HG03060 (cell line): ENCODE measurements around the gene RHOD.

ENCODE experiments used
- ATAC-seq: cut with Tn5 transposase; IDR thresholded peaks from one replicate; pipeline ENCODE4 v1.9.1; 2021; ENCODE audit warnings: low read depth, moderate number of reproducible peaks; ENCODE audit not compliant: unreplicated experiment

RHOD gene, protein sequence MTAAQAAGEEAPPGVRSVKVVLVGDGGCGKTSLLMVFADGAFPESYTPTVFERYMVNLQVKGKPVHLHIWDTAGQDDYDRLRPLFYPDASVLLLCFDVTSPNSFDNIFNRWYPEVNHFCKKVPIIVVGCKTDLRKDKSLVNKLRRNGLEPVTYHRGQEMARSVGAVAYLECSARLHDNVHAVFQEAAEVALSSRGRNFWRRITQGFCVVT

DNA sequence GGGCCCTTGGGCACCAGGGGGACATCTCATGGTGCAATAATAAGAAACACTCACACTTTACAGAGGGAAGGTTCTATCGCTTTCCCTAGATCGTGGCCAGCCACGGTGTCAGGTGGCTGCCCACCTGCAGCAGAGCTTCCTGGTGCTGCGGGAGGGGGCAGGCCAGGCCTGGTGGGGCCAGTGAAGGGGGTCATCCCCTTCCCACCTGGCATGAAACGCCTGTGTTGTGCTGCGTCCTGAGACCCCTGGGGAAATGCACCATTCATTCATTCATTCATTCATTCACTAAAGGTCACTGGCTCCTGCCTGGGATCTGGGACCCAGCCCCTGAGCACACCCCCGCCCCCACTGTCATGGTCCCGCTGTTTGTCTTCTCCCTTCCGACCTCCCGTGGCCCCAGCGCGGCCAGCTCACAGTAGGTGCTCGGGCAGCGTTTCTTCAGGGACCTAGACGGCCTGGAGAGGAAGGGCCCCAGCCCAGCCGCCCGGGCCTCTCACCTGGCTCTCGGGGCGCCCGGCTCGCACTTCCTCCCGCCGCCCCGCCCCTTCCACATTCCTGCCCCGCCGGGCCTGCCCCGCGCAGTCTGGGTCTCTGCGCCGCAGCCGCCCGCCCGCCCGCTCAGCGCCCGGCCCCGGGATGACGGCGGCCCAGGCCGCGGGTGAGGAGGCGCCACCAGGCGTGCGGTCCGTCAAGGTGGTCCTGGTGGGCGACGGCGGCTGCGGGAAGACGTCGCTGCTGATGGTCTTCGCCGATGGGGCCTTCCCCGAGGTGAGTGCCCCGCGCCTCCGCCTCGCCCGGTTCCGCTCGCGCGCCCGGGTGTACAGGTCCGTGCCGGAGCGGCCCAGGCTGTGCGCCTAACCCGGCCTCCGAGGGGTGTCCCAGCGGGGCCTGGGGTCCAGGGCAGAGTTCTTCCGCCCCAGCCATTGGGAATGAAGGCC lies at the start of gene RHOD:
RHOD (plus strand) TSS at position 581 of the 938 bp plus-strand sequence; CDS start at position 637, 56 bp downstream.
- no peak for ATAC-seq

DNA sequence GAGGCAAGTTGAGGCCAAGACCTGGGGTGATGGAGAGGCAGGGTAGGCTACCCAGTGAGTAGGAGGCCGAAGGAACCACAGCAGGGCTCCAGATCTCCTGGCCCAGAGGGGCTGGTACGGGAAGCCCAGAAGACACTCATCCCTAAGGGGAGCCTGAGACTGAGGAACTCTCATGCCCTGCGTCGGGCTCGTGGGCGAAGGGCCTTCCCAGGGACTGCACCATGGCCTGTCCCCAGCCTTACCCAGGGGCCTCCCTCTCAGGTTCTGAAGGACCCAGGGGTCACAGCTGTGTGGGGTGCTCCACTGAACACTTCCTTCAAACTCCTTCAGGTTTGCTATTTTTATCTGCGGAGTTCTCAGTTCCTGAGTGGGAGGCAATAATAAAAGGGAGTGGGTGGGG lies 49.5 kb upstream of the RHOD start:
- ATAC-seq: no peak

DNA sequence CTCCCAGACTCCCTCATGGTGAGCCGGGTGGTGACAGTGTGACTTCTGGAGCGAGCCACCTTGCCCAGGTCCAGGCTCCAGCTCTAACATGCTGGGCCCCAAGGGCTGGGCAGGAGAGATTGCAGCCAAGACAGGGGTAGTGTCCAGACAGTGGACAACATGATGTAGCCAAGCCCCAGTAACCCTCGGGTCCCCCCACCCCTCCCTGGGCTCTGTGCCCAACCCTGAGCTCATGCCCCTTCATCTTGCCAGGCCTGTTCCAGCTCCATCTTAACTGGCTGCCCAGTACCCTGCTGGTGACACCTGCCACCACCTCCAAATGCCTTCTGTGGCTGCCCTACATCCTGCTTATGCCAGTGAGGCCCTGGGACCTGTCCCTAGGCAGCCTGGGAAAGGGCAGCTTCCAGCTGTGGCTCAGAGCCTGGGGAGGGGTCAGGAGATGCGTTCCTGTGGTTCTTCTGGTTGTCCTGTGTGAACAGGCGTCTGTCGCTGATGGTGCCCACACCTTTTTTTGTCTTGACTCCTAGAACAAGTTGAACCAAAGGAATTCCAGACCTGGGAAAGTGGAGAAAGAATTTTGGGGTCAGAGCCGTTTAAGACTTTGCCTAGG lies 46.2 kb upstream of the RHOD start:
- ATAC-seq: no peak

DNA sequence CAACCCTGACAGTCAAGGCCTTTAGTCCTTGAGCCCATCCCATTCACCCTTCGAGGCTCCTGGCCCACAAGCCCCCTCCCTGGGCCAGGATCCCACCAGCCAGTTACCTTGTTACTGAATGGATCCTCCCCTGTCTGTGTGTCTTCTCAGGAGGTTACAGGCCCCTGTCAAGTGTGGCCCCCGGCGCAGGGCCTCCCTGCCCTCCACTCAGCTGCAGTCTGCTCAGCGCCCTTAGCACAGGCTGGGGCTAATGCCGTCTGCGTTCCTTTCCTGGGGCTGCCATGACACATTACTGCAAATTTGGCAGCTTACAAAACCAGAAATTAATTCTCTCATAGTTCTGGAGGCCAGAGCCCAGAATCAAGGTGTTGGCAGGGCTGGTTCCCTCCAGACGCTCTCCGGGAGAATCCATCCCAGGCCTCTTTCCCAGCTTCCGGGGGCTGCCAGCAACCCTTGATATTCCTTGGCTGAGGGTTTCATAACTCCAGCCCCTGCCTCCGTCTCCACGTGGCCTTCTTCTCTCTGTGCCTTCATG lies 43.1 kb upstream of the RHOD start:
- no peak for ATAC-seq

DNA sequence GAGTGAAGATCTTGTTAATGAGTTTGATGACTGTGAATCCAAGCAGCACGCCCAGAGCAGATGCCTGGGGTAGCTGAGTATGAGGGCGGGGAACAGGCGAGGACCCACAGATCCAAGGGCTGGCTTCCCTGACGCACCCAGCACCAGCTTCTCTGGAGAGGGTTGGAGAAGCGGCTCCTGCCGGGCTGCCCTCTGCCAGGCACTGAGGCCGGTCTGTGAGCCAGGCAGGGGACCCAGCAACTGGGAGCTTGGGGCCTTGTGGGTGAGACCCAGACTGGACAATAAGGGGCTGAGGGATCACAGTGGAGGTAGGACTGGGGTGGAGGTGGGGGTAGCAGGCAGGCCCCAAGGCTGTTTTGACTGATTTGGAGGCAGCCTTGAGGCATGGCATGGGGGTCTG lies 42.3 kb upstream of the RHOD start:
- ATAC-seq: no peak

DNA sequence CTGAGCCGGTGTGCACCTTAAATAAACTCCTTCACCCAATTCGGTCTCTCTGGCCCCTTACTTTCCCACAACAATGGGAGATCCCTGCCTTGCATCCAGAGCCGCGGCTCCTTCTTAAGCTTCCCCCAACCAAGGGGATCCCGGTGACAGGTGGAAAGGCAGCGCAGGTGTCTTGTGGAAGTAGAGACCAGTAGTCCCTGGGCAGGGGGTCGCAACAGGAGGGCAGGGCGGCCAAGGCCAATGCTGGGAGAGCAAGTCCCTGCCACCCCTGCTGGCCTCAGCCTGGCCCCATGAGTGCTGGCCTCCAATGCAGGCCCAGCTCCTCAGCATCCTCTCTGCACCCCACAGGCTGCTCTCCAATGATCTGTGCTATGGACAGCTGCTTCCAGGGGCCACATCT lies 41.6 kb upstream of the RHOD start:
- no peak for ATAC-seq

DNA sequence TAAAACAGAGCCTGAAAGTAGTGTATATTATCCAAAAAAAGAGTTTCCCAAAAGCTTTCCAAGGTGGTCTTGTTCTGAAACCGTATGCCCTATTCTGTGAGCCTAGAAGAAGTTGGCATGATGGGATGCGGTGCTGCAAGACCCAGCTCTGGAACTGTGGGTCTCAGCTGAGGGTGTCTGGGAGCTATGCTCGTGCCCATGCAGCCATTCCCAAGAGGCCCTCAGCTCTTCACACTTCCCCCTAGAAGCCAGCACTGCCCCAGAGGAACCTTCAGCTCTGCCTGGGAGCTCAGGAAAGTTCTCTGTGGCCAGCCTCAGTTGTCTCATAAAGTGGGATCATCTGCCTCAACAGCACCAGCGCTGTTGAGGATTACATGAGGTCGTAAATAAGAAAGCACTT lies 40.1 kb upstream of the RHOD start:
- no peak for ATAC-seq

DNA sequence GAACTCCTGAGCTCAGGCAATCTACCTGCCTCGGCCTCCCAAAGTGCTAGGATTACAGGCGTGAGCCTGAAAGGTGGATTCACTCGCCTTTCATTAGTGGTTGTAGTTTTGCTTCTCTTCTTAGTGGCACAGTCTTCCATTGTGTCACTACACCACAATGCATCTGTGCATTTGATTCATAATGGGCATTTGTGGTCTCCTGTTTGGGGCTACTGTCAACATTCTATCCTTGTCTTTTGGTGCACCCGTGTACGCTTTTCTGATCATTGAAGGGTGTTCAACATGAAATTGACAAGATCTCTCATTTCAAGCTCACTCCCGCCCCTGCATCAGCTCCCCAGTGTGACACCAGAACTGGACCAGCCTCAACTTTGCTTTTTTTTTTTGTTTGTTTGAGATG lies 35.7 kb upstream of the RHOD start:
- ATAC-seq: no peak

DNA sequence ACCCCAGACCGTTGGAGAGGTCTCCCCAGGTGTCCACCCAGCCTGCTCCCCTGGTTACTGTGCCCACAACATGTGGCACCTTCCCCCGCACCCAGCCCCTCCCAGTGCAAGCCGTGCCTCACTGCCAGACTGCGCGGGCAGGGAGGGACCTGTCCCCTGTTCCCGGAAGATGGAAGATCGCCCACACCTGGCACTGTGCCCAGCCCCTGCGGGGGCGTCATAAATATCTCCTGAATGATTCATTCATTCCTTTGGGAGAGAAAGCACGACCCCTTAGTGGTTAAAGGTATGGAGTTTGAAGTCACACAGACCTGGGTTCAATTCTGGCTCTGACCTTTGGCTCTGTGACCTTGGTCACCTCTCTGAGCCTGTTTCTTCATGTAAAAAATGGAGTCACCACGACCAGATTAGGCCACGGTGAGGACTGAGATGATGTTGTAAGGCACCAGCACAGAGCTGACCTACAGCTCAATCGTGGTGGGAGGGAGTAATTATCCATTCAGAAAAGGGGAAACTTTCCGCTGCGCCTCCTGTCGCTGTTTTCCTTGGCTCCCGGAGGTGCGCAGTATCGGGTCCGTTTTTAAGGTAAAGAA lies 34.2 kb upstream of the RHOD start:
- ATAC-seq: no peak

DNA sequence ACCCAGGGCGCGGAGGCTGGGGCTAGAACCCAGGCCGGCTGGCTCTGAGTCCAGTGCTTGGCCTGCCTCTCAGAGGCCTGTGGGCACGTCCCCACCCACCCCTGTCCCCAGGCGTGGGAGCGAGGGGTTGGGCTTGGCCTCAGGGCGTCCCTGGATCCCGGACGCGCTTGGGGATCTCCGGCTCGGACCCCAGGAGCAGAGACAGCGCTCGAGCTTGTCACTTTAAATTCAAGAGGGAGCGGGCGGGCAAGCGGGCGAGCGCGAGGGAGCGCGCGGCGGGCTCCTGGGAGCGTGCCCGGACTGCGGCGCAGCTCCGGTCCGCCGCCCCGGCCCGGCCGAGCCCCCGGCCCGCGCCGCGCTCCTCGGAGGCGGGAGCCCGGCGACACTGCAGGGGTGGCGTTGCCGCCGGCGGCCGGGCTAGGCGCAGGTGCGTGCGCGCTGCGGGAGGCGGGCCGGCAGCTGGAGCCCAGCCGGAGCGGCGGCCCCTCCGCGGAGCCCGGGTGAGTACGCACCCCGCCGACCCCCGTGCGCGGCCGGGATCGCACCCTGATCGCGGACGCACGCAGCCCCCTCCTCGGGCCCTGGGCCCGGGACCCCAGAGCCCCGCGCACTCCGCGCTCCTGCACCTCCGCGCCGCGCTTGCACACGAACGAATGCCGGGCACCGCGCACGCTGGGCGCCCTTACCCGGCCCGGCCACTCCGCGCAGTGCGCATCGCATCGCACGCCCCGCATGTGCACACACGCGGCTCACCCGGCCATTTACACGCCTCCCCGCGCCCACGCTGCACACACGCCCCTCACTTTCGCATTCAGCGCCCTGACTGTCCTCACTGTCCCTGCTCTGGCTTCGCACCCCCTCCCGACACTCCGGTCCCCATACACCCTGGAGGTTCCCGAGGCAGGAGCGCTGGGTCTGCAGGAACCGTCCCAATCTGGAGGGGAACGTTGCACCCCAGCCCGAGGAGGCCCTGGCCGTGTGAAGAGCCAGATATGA lies 33.4 kb upstream of the RHOD start, which contains the start of gene SYT12:
SYT12 (plus strand) TSS at position 174 of the 996 bp plus-strand sequence. CDS start 7,011 bp downstream, outside the sequence.
- ATAC-seq: no peak

DNA sequence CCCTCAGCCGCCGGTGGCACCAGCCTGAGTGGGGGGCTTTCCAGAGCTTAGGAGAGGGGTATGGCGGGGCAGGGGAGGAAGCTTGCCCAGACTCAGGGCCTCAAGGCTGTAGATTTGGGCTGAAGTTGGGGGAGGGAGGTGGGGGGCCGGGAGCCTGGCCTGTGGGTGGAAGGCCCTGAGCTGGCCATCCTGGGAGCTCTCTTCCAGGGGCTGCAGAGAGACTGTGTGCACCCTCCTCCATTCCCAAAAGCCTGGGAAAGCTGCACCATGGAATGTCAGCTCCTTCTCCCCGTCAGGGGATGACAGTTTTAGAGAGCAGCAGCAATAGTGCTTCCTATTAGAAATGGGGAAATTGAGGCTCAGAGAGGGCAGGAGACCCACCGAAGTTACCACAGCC lies 32.7 kb upstream of the RHOD start:
- no peak for ATAC-seq

DNA sequence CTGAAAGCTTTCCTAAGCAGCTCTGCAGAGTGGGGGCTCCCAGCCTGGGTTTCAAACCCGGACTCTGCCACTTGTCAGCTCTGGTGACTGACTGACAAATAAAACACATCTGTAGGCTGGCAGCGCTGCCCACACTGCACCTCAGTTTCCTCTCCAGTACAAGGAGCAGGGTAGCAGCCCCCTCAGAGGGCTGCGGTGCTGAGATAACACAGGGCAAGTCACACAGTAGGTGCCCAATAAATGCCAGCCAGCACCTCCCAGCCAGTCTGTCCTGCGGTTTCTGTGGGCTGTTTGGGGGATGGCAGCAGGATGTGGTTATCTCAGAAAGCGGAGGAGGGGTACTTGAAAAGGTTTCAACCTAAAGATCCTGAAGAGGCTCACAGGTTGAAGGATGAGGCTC lies 32.2 kb upstream of the RHOD start:
- ATAC-seq: no peak

DNA sequence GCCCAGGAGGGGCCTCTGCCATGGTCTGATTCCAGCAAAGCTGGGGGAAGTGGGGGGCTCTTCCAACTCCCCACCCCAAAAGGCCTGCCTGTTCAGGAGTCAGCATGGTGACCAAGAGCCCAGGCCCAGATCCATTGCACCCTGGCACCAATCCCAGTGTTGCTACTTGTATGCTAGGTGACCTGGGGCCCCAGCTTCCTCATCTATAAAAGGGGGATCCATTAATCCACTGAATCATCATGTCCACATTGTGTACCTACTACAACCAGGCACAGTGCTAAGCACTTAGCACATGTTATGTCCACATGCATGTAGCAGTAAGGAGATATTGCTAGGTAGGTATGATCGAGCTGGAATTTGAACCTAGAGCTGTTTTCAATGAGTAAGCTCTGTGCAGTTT lies 31.7 kb upstream of the RHOD start:
- no peak for ATAC-seq

DNA sequence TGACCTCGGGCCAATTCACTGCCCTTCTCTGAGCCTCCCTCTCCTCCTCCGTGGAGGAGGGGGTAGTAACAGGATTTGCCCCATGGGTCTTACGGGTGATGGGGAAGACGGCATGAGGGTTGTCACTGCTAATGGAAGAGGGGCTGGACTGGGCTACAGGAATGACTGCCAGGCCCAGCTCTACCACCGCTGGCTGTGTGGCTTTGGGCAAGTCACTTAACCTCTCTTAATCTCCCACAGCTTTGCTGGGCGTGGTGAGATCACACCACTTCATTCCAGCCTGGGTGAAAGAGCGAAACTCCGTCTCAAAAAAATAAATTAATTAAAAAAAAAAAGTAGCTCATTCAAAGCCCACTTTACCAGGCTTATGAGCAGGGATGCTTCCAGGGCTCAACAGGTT lies 30.9 kb upstream of the RHOD start:
- no peak for ATAC-seq

DNA sequence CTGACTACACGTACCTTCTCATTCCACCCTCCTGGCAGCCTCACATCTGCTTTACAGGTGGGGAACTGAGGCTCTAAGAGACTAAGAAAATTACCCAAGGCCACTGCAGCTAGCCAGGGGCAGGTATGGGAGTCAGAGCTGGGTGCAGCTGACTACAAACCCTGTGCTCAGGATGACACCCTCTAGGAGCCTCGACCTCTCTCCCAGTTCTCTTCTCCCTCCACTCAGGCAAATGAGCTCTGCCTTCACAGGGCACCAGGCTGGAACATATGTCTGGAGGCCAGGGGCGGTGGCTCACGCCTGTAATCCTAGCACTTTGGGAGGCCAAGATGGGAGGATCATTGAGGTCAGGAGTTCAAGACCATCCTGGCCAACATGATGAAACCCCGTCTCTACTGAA lies 29.7 kb upstream of the RHOD start:
- no peak for ATAC-seq

DNA sequence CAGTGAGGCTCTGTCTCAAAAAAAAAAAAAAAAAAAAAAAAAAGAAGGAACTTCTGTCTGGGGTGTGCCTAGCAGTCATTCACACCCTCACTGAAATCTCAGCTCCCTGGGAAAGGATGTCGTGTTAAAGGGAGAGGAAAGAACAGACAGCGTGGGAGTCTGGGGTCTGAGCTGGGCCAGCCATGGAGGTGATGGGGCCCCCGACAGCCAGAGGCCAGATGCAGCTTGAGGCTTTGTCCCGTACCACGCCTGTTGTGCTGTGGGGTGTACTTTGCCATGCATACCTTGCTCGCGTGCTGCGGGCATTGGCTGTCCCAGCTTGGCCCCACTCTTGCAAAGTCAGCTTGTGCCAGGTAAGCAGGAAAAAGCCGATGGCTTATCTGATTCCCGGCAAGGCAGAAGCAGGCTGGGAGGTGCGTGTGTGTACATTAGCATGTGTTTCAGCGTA lies 29.1 kb upstream of the RHOD start:
- no peak for ATAC-seq

DNA sequence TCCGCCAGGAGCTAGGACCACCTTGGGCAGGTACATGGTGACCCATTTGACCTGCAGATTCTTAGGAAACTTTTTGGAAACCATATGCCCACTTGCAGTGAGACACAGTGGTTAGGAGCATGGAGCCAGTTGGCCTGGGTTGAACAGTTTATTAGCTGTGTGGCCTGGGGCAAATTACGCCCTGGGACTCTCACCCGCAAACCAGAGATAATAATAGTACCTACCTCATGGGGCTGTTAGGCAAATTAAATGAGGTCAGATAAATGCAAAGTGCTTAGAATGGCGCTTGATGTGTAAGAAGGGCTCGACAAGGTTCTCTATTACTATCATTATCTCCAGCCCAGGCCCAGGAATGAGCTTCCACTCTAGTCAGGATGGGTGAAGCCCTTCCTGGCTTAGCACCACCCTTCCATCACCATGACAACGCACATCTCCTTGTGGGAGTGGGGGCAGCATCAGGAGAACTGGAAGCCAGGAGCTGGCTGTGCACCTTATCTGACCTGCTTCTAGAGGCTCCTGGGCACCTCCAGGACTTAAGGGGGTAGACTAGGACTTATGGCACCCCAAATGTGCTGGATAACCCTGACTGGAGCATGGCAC lies 28.6 kb upstream of the RHOD start:
- no peak for ATAC-seq

DNA sequence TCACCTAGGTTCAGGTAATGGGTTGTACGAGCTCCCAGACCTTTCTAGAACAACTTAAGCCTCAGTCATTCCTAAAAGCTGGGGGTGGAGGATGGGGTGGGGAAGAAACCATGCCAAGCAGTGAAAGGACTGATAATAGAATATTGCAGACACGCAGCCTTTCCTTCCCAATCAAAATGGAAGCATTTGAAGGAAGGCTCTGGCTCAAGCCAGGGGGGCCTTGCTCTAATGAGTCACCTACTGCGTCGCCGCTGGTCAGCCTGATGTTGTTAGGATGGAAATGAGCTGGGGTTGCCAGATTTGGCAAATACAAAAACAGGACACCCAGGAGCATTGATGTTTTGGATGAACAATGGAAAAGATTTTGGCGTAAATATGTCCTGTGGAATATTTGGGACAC lies 27.5 kb upstream of the RHOD start:
- ATAC-seq: no peak

DNA sequence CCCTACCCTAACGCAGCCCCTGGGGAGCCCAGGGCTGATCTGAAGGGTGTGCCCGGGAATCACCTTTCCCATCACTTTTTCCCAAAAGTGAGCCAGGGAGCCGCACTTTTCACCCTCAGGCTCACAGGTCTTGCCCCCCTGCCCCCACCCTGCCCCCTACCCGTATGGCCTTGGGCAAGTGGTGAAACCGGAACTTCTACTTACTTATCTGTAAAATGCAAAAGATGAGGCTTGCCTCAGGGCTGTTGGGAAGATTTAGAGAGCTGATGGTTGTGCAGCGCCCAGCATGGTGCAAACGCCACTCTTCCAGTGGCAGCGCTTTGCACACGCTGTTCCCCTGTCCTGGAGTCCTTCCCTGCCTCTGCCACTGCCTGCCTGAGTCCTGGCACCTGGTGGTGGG lies 25.7 kb upstream of the RHOD start:
- ATAC-seq: no peak
